ENCODE measurements around the gene MRGPRE. TPM values are rescaled to one million over a fixed set of nuclear protein-coding genes. Genes with fewer than 3 reads are reported as not detected.

MRGPRE gene
- total RNA-seq, 6 experiments from 2014 or later = not detected

GRCh38 chr11:3245071-3245470, 12.9 kb upstream of the MRGPRE start:
- Mint-ChIP-seq H3K9me3 (no peaks in the 10 kb centered on the region), H3K27me3 (ENCODE audit: insufficient read depth) (peaks cover 18% of the 10 kb centered on the region), H3K4me1 (ENCODE audit: low read depth) (no peaks in the 10 kb centered on the region), H3K4me3 (no peak overlapping the region), H3K27ac (no peak overlapping the region), H3K36me3 (ENCODE audit: low read depth) (no peaks in the 10 kb centered on the region)
- no peak for TF ChIP-seq CTCF (IDR thresholded peaks at IDR 0.05)
- DNase-seq = no peak

- Mint-ChIP-seq H3K27me3 (ENCODE audit: insufficient read depth) (peaks cover 21% of the 10 kb centered on the region), H3K4me1 (ENCODE audit: low read depth) (no peaks in the 10 kb centered on the region), H3K36me3 (ENCODE audit: low read depth) (no peaks in the 10 kb centered on the region), H3K27ac (no peak overlapping the region), H3K9me3 (no peaks in the 10 kb centered on the region), H3K4me3 (no peak overlapping the region)
- no peak for DNase-seq
- TF ChIP-seq CTCF (IDR thresholded peaks at IDR 0.05) = no peak
Measured at GRCh38 chr11:3243880-3244279, 11.7 kb upstream of the MRGPRE start.

- TF ChIP-seq CTCF (IDR thresholded peaks at IDR 0.05) = no peak
- Mint-ChIP-seq H3K4me1 (ENCODE audit: low read depth) (peaks cover 4% of the 10 kb centered on the region; the same call in 1 of the 2 replicates), H3K9me3 (no peaks in the 10 kb centered on the region), H3K4me3 (no peak overlapping the region), H3K36me3 (ENCODE audit: low read depth) (no peaks in the 10 kb centered on the region), H3K27ac (no peak overlapping the region), H3K27me3 (ENCODE audit: insufficient read depth) (peaks cover 48% of the 10 kb centered on the region)
- no peak for DNase-seq
Measured at GRCh38 chr11:3237119-3237518, 4.9 kb upstream of the MRGPRE start.

- Mint-ChIP-seq H3K9me3 (no peaks in the 10 kb centered on the region), H3K27ac (no peak overlapping the region), H3K4me1 (ENCODE audit: low read depth) (peaks cover 7% of the 10 kb centered on the region; the same call in 1 of the 2 replicates), H3K27me3 (ENCODE audit: insufficient read depth) (peaks cover 42% of the 10 kb centered on the region), H3K36me3 (ENCODE audit: low read depth) (no peaks in the 10 kb centered on the region), H3K4me3 (no peak overlapping the region)
- TF ChIP-seq CTCF (IDR thresholded peaks at IDR 0.05) = no peak
- DNase-seq = no peak
Measured at GRCh38 chr11:3234846-3235245, 2.6 kb upstream of the MRGPRE start.

- TF ChIP-seq CTCF (IDR thresholded peaks at IDR 0.05) = no peak
- Mint-ChIP-seq H3K36me3 (ENCODE audit: low read depth) (no peaks in the 10 kb centered on the region), H3K9me3 (no peaks in the 10 kb centered on the region), H3K27ac (no peak overlapping the region), H3K4me1 (ENCODE audit: low read depth) (peaks cover 7% of the 10 kb centered on the region; the same call in 1 of the 2 replicates), H3K27me3 (ENCODE audit: insufficient read depth) (peaks cover 39% of the 10 kb centered on the region), H3K4me3 (no peak overlapping the region)
- DNase-seq = no peak
Measured at GRCh38 chr11:3232956-3233355, 739 bp upstream of the MRGPRE start.

GRCh38 chr11:3231550-3231850, 717 bp downstream of the MRGPRE start:
- no peaks in the 10 kb centered on the region for H3K36me3 Mint-ChIP-seq (ENCODE audit: low read depth)
- H3K27me3 Mint-ChIP-seq (ENCODE audit: insufficient read depth) = peaks cover 33% of the 10 kb centered on the region
- no peak for TF ChIP-seq CTCF (IDR thresholded peaks at IDR 0.05)
- no peak for DNase-seq
- peaks cover 7% of the 10 kb centered on the region; the same call in 1 of the 2 replicates for H3K4me1 Mint-ChIP-seq (ENCODE audit: low read depth)
- no peak overlapping the region for H3K4me3 Mint-ChIP-seq
- H3K9me3 Mint-ChIP-seq = no peaks in the 10 kb centered on the region
- no peak overlapping the region for H3K27ac Mint-ChIP-seq
